Activated CD8-positive, alpha-beta memory T cell treated with anti-CD3 and anti-CD28 coated beads, Interleukin-2, amount 50 U/mL, for 4 hours (primary cell): ENCODE results near the gene S100A9.
"Not testable (repeated sequence)": the region's sequence is repeated elsewhere in the genome, so short reads cannot be mapped to it uniquely, and the experiment has no call there.

Experiments used
- DNase-seq: peaks from one replicate; pipeline ENCODE4 v3.0.0-alpha.2; 2020

Gene S100A9

DNA sequence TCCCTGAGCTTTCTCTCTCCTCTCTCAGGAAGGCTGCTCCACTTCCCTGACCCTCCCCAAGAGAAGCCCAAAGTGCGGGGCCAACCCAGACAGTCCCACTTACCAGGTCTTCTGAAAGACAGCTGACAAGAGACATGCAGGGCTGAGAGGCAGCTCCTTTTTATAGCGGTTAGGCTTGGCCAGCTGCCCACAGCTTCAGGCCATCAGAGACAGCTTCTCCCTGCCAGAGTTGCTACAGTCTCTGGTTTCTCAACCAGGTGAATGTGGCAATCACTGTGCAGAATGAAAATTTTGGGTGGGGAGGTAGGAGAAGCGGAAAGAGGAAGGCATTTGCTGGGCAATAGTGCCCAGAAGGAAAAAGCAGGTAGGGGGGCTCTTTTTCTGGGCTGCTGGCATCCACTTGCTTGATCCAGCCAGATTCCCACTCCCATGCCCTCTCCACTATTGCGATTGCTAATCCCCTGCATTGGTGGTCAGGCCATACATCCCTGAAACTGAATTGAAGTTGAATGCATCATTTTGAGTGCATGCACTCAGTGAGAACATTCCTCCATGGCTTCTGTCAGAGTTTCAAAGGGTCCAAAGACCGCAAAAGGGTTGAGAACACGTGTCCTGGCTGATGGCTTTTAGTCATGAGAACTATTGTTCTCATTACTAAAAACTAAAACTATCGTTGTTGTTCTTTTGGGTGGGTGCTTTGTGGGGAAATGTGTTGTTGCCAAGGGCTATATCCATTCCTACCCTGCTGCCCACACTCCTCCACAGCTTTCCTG, 33.5 kb downstream of the S100A9 start, which contains the start of gene S100A8:
Gene S100A8, minus strand, starts transcription at position 136 of the 773 bp plus-strand sequence. CDS start 538 bp downstream, outside the sequence.
- no peak for DNase-seq

- DNase-seq, result no peak
Observed at GRCh38 chr1:153392258-153392657, 34.6 kb downstream of the S100A9 start.

DNA sequence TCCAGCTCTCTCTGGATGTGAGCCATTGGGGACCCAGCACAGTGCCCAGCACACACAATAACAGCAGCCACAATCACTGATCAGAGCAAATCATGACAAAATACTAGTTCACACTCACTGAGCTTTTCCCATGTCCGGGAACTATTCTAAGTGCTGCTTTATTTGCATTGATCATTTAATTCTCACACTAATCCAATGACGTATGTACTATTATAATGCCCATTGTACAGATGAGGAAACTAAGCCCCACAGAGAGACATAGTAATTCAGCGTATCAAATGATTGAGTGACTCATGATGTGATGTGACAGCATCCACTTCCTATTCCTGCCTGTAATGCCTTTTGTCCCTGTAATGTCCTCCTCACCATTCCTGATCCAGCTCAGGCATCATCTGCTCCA, 35.2 kb downstream of the S100A9 start:
- no peak for DNase-seq

- no peak for DNase-seq
Observed at GRCh38 chr1:153393926-153394325, 36.3 kb downstream of the S100A9 start.

DNA sequence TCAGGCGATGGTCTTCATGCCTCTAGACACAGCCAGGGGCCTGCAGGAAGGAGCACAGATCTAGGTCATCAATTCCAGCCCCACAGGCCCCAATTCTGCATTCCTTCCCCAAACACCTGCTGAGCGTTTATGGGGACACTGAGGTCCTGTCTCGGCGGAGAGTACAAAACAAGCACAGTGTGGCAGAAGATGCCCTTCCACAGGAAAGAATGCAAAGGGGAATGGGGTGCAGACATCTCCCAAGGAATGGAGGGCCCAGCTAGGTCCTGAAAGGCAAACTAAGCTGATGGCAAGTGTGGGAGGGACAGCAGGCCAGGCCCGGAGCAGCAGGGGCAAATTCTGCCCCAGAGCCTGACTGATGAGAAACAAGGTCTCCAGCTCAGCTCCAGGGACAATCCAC, 36.7 kb downstream of the S100A9 start:
- DNase-seq, result no peak

GRCh38 chr1:153395136-153395685, 37.6 kb downstream of the S100A9 start:
- DNase-seq, result no peak

GRCh38 chr1:153395776-153396175, 38.1 kb downstream of the S100A9 start:
- DNase-seq, result no peak

DNA sequence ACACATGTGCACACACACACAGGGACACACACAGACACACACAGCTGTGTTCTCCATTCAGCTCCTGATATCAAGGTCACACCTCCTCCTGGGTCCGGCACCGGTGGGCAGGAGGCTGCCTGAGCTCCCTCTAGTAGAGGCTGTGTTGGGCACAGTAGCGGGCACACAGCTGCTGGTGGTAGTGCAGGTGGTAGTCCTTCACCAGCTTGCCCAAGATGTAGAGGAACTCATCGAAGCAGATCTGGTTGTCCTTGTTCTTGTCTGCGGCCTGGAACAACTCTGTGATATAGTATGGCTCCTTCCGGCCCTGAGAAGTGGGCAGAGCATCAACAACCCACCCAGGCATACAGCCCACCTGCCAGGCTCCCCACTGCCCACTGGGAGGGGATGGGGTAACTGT, 38.8 kb downstream of the S100A9 start:
- DNase-seq, result no peak

DNA sequence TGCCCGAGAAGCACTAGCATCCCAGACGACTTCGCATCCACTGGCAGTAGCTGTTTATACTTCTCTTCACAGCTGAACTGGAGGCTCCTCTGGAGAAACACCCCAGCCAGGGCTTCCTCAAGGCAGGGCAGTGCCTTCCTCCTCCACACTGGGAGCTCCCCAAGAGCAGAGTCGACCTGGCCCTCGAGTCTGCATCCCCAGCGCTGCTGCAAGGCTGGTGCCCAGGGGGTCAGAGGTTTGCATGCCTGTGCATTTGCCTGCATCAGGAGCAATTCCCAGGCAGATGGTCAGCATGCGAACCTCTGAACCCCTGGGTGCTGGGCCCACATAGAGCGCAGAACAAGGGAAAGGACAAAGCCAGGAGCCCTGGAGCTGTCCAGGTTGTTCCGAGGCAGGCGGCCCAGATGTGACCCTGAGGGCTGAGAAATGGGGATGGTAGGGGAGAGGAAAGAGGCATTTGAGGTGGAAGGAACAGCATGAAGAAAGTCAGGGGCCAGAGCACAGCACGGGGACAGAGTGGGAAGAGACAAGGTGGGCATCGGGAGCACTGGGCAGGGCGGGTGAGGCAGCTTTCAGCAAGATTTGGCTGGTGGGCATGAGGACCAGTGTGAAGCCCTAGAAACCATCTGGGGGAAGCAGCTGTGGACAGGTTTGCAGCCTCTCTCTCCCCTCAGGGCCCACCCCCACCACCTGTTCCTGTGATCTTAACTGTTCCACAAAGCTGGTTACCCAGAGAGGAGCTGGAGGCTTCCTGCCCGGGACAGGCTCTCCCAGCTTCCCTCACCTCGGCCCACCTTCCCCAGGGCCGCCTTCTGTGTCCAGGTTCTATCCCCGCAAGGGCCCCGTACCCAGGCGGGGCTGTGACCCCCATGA, 39.6 kb downstream of the S100A9 start:
- no peak for DNase-seq

DNA sequence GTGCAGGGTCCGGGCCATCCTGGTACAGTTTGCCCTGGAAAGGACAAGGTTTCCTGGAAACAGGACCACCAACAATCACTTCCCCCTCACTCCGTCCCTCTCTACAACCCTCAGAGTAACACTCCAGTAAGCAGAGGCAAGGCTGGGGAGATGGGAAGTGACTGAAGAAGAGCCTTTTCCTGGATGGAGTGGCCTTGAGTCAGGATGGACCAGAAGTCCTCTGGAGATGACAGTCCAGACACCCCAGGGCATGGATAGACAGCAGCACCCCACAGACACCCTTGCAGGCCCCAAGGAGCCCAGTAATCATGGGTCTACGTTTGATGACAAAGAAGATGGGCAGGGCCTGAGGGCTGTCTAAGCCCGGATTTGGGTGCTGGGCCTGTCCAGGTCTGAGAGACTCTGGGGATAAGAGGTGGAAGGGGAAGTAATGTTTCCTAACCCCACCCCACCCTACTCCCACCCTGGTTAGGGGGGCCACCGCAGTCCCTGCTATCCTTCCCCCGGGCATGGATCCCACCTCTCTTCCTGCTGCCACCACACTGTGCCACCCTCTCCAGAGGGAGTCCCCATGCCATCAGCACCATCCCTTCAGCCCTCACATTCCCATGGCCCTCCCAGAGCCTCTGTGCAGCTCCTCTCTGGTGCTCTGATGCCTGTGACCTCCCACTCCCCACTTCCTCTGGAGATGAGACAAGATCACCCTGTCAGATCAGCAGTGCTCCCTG, 40.4 kb downstream of the S100A9 start:
- no peak for DNase-seq

DNA sequence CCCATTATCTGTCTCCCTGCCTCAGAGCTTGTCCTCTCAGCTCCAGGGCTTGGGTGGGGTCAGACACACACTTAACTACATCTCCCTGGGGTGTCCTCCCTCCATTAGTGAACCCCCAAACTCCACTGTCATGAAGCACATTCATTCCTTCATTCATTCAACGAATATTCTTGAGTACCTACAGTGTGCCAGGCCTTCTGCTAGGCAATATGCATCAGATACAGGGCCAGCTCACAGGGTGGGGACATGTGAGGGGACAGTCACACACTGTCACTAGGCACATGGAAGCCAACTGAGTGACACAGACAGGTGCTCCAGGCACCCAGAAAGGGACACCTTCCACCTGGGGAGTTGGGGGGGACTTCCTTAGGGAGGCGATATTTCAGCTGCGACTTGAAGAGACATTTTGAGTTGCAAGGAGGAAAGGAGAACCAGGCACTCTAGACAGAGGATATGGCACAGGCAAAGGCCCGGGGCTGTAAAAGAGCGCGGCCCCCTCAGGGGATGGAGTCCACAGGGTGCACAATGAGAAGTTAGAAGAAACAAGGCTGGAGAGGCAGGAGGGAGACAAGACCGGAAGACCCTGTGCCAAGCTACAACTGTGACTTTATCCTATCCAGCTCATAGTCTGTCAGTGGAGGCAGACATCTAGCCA, 41.9 kb downstream of the S100A9 start:
- no peak for DNase-seq

DNA sequence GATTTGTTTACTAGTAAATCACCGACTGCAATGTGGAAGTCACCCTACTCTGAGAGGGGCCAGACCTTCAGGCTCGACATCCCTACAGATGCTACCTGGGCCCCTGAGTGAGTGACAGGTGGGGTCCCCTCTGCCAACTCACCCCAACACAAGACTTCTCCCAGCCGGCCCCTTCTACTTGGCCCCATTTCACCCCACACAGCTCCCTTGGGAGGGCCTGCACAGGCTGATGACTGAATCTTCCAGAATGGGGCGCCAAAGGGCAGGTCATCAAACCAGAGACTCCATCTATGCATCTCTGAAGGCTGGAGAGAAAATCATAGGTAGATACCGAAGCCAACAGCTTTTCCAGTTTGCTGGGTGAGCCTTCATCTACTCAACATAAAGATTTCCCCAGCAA, 42.6 kb downstream of the S100A9 start:
- DNase-seq, result no peak

GRCh38 chr1:153401461-153401860, 43.8 kb downstream of the S100A9 start:
- no peak for DNase-seq

GRCh38 chr1:153402226-153402625, 44.6 kb downstream of the S100A9 start:
- no peak for DNase-seq

GRCh38 chr1:153403421-153404085, 45.9 kb downstream of the S100A9 start:
- DNase-seq, result no peak

GRCh38 chr1:153404086-153404635, 46.5 kb downstream of the S100A9 start:
- no peak for DNase-seq

DNA sequence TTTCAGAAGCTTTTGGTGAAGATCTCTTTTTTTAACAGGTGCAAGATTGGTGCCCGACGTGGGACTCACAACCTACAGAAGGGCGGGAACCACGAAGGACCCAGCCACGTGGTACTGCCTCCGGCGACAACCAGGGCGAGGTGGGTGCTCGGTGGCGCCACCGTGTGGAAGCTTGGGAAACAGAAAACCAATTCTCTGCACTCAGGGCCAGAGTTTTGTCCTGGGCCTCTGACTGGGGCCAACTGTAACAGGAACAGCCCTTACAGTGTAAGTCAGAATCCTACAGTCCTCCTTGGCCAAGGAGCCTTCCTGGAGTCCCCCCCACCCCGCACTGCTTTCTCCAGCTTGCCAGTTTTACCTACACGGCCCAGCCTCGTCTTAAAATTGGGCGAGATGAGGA, 47.1 kb downstream of the S100A9 start:
- DNase-seq, result peak; percentile 42

DNA sequence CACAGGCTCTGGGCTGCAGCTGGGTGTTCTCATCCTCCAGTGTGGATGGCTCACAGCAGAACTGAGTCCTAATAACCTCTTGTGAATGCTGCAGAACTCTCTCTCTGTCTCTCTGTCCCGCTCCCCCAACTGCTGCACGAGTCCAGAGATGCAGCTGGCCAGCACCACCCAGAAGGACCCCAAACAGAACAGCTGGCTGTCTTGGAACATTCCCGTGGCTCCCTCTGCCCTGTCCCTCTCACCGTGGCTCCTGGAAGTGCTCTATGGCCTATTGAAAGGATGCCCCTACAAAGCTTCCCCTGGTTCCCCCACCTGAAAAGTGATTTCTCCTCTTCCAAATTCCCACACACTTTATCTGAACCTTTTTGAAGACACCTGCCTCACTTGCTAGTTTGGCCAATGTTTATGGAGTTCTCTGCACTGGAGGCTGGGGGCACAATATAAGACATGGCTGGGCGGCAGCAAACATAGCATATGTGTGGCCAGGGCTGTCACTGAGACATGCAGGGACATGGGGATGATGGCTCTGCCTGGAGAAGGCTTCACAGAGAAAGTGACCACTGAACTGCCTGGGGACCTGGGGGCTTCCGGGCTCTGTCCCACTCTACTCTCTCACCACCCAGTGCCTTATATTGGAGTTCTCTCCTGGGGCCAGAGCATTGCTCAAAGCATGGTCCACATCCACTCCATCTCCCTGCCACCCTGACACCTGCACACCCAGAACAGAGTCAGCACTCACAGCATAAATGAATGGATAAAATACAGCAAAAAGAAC, 48.4 kb downstream of the S100A9 start:
- not testable (repeated sequence) for DNase-seq

DNA sequence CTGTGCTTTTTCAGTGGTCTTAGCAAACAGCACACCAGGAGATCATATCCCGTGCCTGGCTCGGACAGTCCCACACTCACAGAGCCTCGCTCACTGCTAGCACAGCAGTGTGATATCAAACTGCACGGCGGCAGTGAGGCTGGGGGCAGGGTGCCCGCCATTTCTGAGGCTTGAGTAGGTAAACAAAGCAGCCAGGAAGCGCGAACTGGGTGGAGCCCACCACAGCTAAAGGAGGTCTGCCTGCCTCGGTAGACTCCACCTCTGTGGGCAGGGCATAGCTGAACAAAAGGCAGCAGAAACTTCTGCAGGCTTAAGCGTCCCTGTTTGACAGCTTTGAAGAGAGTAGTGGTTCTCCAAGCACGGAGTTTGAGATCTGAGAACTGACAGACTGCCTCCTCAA, 49.6 kb downstream of the S100A9 start:
- not testable (repeated sequence) for DNase-seq
